GM12878 (cell line): ENCODE measurements around the gene ADAT3. TPM values are rescaled to one million over a fixed set of nuclear protein-coding genes. Genes with fewer than 3 reads are reported as not detected.
A peak's percentile ranks its signal among the peaks of the same experiment; 100 is the strongest.

Source experiments
- CEBPB ChIP-seq, 2 experiments: fragments of 150-350 bp in 1 of 2; IDR thresholded peaks; 2 replicates each; pipeline ENCODE4 v1.6.1; 2012 to 2014; ENCODE audit warnings: low read depth in 2 of 2, low read length in 2 of 2, borderline replicate concordance in 1 of 2, inconsistent platforms in 1 of 2
- CHD1 ChIP-seq: IDR thresholded peaks from 2 replicates; pipeline ENCODE4 v1.6.1; 2012; ENCODE audit warnings: low read depth, low read length, improper control_type of control experiment
- CHD4 ChIP-seq: fragments of 200-600 bp; sonication (generic); IDR thresholded peaks from 2 replicates; pipeline ENCODE4 v1.6.1; 2016; ENCODE audit warnings: mild to moderate bottlenecking
- EGR1 ChIP-seq, 2 experiments: IDR thresholded peaks; 1 replicate in 1 of 2; 2 replicates in 1 of 2; pipeline ENCODE4 v1.6.1; 2011 to 2012; ENCODE audit warnings: low read depth in 2 of 2, low read length in 2 of 2, borderline replicate concordance in 1 of 2, mild to moderate bottlenecking in 1 of 2, moderate library complexity in 1 of 2
- ESRRA ChIP-seq: IDR thresholded peaks from 2 replicates; pipeline ENCODE4 v1.6.1; 2012; ENCODE audit warnings: mild to moderate bottlenecking, low read length, improper control_type of control experiment
- ETV6 ChIP-seq, 2 experiments: fragments of 450-650 bp in 1 of 2; IDR thresholded peaks in 1 of 2; conservative IDR thresholded peaks in 1 of 2; 2 replicates each; pipeline ENCODE4 v1.6.1; 2014; ENCODE audit warnings: antibody characterized with exemption in 1 of 2, borderline replicate concordance in 1 of 2, low read depth in 1 of 2, mild to moderate bottlenecking in 1 of 2, moderate library complexity in 1 of 2
- IKZF2 ChIP-seq, 2 experiments: fragments of 450-650 bp; IDR thresholded peaks; 2 replicates each; pipeline ENCODE4 v1.6.1; 2017; ENCODE audit warnings: mild to moderate bottlenecking in 2 of 2, moderate library complexity in 2 of 2
- MAX ChIP-seq: IDR thresholded peaks from 2 replicates; pipeline ENCODE4 v1.6.1; 2012; ENCODE audit warnings: low read depth, low read length, improper control_type of control experiment
- MTA2 ChIP-seq: fragments of 450-650 bp; IDR thresholded peaks from 2 replicates; pipeline ENCODE4 v1.6.1; 2016; ENCODE audit warnings: low read depth, mild to moderate bottlenecking, moderate library complexity
- NFIC ChIP-seq: IDR thresholded peaks from 2 replicates; pipeline ENCODE4 v1.6.1; 2012; ENCODE audit warnings: low read depth, mild to moderate bottlenecking, inconsistent platforms, low read length, moderate library complexity
- NFYA ChIP-seq: IDR thresholded peaks from 2 replicates; pipeline ENCODE4 v1.6.1; 2011; ENCODE audit warnings: low read depth, mild to moderate bottlenecking, low read length, improper control_type of control experiment, borderline replicate concordance
- NFYB ChIP-seq: IDR thresholded peaks from 2 replicates; pipeline ENCODE4 v1.6.1; 2011; ENCODE audit warnings: low read depth, mild to moderate bottlenecking, low read length, improper control_type of control experiment, moderate library complexity; ENCODE audit not compliant: insufficient read depth
- NR2F1 ChIP-seq: fragments of 450-650 bp; conservative IDR thresholded peaks from 2 replicates; pipeline ENCODE4 v1.6.1; 2017; ENCODE audit warnings: mild to moderate bottlenecking
- NRF1 ChIP-seq: conservative IDR thresholded peaks from 2 replicates; pipeline ENCODE4 v1.6.1; 2011; ENCODE audit warnings: mild to moderate bottlenecking, low read depth, low read length, improper control_type of control experiment
- RBBP5 ChIP-seq: fragments of 200-600 bp; sonication (generic); conservative IDR thresholded peaks from 2 replicates; pipeline ENCODE4 v1.6.1; 2016
- RCOR1 ChIP-seq: conservative IDR thresholded peaks from 2 replicates; pipeline ENCODE4 v1.6.1; 2012; ENCODE audit warnings: low read depth, low read length, improper control_type of control experiment
- SMARCA5 ChIP-seq: fragments of 450-650 bp; IDR thresholded peaks from 2 replicates; pipeline ENCODE4 v1.6.1; 2017; ENCODE audit warnings: mild to moderate bottlenecking
- SREBF2 ChIP-seq: IDR thresholded peaks from 2 replicates; pipeline ENCODE4 v1.6.1; 2012; ENCODE audit warnings: mild to moderate bottlenecking, low read length
- STAT3 ChIP-seq: IDR thresholded peaks from 2 replicates; pipeline ENCODE4 v1.6.1; 2011; ENCODE audit warnings: low read depth, low read length, improper control_type of control experiment
- TBL1XR1 ChIP-seq: IDR thresholded peaks from 2 replicates; pipeline ENCODE4 v1.6.1; 2012; ENCODE audit warnings: low read depth, low read length, improper control_type of control experiment
- ZZZ3 ChIP-seq: IDR thresholded peaks from 2 replicates; pipeline ENCODE4 v1.6.1; 2011; ENCODE audit warnings: low read depth; ENCODE audit not compliant: control insufficient read depth, insufficient read length
- polyA plus RNA-seq, 11 experiments: library from polyadenylated mRNA; depleted of rRNA in 4 of 11; unstranded in 6 of 11; stranded (reverse) in 5 of 11; fragments of >200 nt; fragmentation: Nextera tagmentation in 4 of 11; fragmentation: Illumina TruSeq in 1 of 11; extraction: Ambion mirVana in 4 of 11; extraction: Trizol in 1 of 11; gene quantifications; 1 replicate in 1 of 11; 2 replicates in 10 of 11; pipeline versions ENCODE4 v1.2.1 to v1.2.3, GENCODE V29; 2011 to 2016; ENCODE audit warnings: inconsistent platforms in 2 of 11, missing spikeins in 2 of 11, low read depth in 1 of 11
- total RNA-seq, 4 experiments: library from RNA; depleted of rRNA in 3 of 4; stranded (reverse); fragments of >200 nt in 3 of 4; fragmentation: Illumina TruSeq in 1 of 4; extraction: Trizol in 1 of 4; gene quantifications; 2 replicates each; pipeline versions ENCODE4 v1.2.1 to v1.2.3, GENCODE V29; 2013 to 2021
- TF ChIP-seq, protein P1 (sequence below): fragments of 450-650 bp; formaldehyde crosslinking; IDR thresholded peaks from 2 replicates; pipeline ENCODE4 v1.5.0; 2022; ENCODE audit warnings: mild to moderate bottlenecking, missing genetic modification characterization
- TF ChIP-seq, protein P2 (sequence below): IDR thresholded peaks from 2 replicates; pipeline ENCODE4 v1.6.1; 2011; ENCODE audit warnings: low read depth, low read length, improper control_type of control experiment, borderline replicate concordance
- TF ChIP-seq, protein P3 (sequence below): IDR thresholded peaks from 2 replicates; pipeline ENCODE4 v1.6.1; 2012; ENCODE audit warnings: low read depth, low read length, improper control_type of control experiment

The ADAT3 gene
- total and polyA plus RNA-seq, 10 of the 15 experiments (the other 5 are each of a cell fraction or from before 2014, with no cell fraction given) = 0.27 to 11.8 (median 7.7) TPM; not detected in 3

DNA sequence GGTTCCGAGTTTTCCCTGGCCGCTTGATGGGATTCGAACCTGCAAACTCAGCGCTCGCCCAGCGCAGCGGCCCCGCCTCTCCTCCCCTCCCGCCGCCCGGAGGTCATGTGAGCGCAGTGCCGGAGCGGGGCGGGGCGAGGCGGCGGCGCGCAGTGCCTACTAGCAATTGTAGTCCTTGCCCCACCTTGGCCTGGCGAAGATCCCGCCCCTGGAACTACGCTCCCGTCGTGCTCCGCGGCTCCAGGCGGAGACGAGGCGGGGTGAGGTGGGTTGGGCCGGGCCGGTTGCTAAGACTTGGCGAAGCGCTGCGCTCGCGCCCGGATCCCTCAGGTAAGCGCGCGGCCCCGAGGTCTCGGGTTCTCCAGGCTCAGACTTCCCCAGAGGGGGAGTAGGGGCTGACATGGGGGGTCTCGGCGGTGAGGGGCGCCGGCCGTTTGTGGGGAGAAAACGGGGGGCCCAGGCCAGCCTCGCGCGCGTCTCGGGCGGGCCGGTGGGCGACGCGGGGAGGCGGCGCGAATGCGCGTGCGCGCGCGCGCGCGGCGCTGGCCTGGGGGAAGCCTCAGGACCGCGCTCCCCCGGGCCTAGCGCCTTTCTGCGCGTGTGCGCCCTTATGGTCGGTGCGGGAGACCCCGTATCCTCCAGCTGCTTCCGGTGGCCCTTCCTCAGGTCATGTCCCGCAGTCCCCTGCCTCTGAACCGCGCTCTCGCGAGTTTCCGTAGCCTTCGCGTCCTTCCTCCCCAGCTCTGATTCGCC, at the start of gene ADAT3, which contains the start of gene SCAMP4 (continued):
- TF ChIP-seq EGR1 (IDR thresholded peaks at IDR 0.05; ENCODE audit: borderline replicate concordance in 1 of 2, low read depth in 2 of 2, low read length in 2 of 2) = 0 out of 3 replicates have a peak, but pooled peaks of 1 of the 2 experiments have one; percentile 10
- TF ChIP-seq ESRRA = no peak
- TF ChIP-seq STAT3 = no peak
- no peak for TF ChIP-seq CHD4
- peak; percentile 46; the same call in 1 of the 2 replicates for TF ChIP-seq MAX
- TF ChIP-seq IKZF2 (IDR thresholded peaks at IDR 0.05) = peak in 1 of 2 experiments; percentile 32; a peak in 1 of 4 replicates
- TF ChIP-seq, protein P1, sequence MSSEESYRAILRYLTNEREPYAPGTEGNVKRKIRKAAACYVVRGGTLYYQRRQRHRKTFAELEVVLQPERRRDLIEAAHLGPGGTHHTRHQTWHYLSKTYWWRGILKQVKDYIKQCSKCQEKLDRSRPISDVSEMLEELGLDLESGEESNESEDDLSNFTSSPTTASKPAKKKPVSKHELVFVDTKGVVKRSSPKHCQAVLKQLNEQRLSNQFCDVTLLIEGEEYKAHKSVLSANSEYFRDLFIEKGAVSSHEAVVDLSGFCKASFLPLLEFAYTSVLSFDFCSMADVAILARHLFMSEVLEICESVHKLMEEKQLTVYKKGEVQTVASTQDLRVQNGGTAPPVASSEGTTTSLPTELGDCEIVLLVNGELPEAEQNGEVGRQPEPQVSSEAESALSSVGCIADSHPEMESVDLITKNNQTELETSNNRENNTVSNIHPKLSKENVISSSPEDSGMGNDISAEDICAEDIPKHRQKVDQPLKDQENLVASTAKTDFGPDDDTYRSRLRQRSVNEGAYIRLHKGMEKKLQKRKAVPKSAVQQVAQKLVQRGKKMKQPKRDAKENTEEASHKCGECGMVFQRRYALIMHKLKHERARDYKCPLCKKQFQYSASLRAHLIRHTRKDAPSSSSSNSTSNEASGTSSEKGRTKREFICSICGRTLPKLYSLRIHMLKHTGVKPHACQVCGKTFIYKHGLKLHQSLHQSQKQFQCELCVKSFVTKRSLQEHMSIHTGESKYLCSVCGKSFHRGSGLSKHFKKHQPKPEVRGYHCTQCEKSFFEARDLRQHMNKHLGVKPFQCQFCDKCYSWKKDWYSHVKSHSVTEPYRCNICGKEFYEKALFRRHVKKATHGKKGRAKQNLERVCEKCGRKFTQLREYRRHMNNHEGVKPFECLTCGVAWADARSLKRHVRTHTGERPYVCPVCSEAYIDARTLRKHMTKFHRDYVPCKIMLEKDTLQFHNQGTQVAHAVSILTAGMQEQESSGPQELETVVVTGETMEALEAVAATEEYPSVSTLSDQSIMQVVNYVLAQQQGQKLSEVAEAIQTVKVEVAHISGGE (CRISPR knock-in tag) = no peak
- peak; percentile 52; the same call in 1 of the 2 replicates for TF ChIP-seq CHD1
- no peak for TF ChIP-seq CEBPB (IDR thresholded peaks at IDR 0.05; ENCODE audit: borderline replicate concordance in 1 of 2, low read depth in 2 of 2, low read length in 2 of 2)
- TF ChIP-seq NR2F1 = peak; percentile 99
- TF ChIP-seq, protein P2, sequence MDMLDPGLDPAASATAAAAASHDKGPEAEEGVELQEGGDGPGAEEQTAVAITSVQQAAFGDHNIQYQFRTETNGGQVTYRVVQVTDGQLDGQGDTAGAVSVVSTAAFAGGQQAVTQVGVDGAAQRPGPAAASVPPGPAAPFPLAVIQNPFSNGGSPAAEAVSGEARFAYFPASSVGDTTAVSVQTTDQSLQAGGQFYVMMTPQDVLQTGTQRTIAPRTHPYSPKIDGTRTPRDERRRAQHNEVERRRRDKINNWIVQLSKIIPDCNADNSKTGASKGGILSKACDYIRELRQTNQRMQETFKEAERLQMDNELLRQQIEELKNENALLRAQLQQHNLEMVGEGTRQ = peak; percentile 56
- TF ChIP-seq NRF1 = peak; percentile 46
- no peak for TF ChIP-seq SREBF2
- TF ChIP-seq, protein P3, sequence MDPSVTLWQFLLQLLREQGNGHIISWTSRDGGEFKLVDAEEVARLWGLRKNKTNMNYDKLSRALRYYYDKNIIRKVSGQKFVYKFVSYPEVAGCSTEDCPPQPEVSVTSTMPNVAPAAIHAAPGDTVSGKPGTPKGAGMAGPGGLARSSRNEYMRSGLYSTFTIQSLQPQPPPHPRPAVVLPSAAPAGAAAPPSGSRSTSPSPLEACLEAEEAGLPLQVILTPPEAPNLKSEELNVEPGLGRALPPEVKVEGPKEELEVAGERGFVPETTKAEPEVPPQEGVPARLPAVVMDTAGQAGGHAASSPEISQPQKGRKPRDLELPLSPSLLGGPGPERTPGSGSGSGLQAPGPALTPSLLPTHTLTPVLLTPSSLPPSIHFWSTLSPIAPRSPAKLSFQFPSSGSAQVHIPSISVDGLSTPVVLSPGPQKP = peak; percentile 56; the same call in 1 of the 2 replicates
- no peak for TF ChIP-seq RBBP5
- no peak for TF ChIP-seq RCOR1
- TF ChIP-seq NFIC = no peak
- TF ChIP-seq ZZZ3 = no peak
- peak; percentile 94 for TF ChIP-seq SMARCA5
- TF ChIP-seq MTA2 = peak; percentile 86
- no peak for TF ChIP-seq TBL1XR1
- TF ChIP-seq NFYA = no peak
- no peak for TF ChIP-seq NFYB
- TF ChIP-seq ETV6 (conservative IDR thresholded peaks at IDR 0.05 in 1 of 2, IDR thresholded peaks at IDR 0.05 in 1 of 2; ENCODE audit: borderline replicate concordance in 1 of 2, low read depth in 1 of 2) = peak in 1 of 2 experiments; percentile 50; a peak in 2 of 4 replicates
